ENCODE data around the gene GALNT9.

GRCh38 chr12:132261328-132262138 lies 67.9 kb downstream of the GALNT9 start:
- TF ChIP-seq CTCF (IDR thresholded peaks at IDR 0.05 in 8 of 11, conservative IDR thresholded peaks at IDR 0.05 in 3 of 11) (no peak), POLR2AphosphoS5 (IDR thresholded peaks at IDR 0.05) (no peak)
